Measurements from ENCODE around the gene SPC24.
"Not testable (repeated sequence)": the region's sequence is repeated elsewhere in the genome, so short reads cannot be mapped to it uniquely, and the experiment has no call there.

The SPC24 gene

GRCh38 chr19:11191934-11192333 is 36.4 kb upstream of the SPC24 start:
- DNase-seq, result no peak

- no peak for DNase-seq
These were observed 35.7 kb upstream of the SPC24 start for GRCh38 chr19:11191273-11191755.

- no peak for DNase-seq
These were observed 34.9 kb upstream of the SPC24 start for GRCh38 chr19:11190501-11190900.

GRCh38 chr19:11187441-11187840 is 31.9 kb upstream of the SPC24 start:
- DNase-seq, result no peak

DNA sequence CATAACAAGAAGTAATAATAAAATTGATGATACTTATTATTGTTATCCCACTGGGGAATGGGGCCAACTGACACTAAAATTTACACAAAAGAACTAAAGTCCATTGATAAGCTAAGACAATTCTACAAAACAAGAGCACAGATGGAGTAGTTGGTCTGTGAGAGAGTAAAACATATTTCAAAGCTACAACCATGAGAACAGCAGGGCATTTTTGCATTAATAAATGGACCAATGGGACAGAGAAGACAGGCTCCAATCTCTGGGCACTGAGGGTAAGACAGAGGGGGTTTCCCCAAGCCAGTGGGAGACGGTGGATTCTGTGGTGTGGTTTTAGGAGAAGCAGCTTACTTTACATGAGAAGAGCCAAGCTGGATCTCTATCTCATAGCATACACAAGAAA is 27.4 kb upstream of the SPC24 start:
- no peak for DNase-seq

- no peak for DNase-seq
These were observed 25.9 kb upstream of the SPC24 start for GRCh38 chr19:11181488-11181887.

DNA sequence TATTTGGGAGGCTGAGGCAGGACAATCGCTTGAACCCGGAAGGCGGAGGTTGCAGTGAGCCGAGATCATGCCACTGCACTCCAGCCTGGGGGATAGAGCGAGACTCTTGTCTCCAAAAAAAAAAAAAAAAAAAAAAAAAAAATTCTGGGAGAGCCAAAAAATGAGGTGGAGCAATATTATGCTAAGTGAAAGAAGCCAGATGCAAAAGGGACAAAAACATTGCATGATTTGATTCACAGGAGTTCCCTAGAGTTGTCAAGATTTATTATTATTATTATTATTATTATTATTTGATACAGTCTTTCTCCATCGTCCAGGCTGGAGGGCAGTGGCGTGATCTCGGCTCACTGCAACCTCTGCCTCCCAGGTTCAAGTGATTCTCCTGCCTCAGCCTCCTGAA is 25.4 kb upstream of the SPC24 start:
- not testable (repeated sequence) for DNase-seq

GRCh38 chr19:11180346-11180745 is 24.8 kb upstream of the SPC24 start:
- DNase-seq, result no peak

DNA sequence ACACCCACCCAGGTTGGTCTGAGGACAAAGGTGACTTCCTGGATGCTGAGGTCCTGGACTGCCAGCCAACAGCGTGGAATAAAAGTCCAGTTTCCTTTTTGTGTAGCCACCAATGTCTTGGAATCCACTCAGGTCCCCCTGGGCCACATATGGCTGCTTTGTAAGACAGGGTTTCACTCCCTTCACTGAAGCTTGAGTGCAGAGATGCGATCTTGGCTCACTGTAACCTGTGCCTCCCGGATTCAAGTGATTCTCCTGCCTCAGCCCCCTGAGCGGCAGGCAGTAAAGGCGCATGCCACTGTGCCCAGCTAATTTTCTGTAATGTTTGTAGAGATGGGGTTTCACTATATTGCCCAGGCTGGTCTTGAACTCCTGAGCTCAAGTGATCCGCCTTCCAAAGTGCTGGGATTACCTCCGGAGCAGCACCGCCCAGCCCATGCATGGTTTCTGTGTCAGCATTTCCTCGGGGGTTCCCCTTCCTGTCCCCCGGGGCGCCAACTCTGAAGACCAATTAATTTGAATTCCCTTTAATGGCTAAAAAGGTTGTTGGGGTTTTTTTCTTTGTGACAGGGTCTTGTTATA is 24.2 kb upstream of the SPC24 start:
- no peak for DNase-seq

GRCh38 chr19:11179145-11179465 is 23.5 kb upstream of the SPC24 start:
- DNase-seq, result not testable (repeated sequence)

DNA sequence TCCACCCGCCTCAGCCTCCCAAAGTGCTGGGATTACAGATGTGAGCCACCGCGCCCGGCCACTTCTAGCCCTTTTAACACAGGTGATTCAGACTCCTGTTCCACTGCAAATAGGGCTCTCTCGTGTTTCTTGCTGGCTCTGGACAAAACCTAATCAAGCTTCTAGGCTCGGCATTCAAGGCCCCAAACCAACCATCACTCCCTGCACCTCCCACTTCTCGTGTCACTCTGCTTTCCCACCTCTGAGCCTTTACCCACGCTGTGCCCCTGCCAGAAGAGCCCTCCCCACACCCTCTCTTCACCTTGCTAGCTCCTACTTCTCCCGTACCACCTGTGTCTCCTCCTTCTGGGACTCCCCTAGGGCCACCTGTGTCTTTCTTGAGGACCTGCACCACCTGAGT is 22.0 kb upstream of the SPC24 start:
- DNase-seq, result no peak

GRCh38 chr19:11176466-11177193 is 21.0 kb upstream of the SPC24 start:
- no peak for DNase-seq

- DNase-seq, result no peak
These were observed 20.3 kb upstream of the SPC24 start for GRCh38 chr19:11175920-11176319.

DNA sequence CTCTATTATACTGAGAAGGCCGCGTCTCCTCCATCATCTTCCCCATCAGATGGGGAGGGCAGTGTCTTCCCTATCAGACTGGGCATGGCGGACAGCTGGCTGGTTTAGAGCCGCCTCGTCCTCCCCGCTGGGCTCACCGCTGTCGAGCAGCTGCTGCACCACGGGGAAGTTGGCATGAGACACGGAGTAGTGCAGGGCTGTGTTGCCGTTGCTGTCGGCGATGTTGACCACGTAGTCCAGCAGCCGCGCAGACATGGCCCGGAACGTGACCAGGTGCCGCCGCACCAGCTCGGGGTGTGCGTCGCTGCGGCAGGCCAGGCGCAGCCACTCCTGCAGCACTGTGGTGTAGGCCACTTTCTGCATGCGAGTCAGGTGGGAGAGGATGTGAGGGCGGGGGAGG is 18.8 kb upstream of the SPC24 start:
- DNase-seq, result no peak

- DNase-seq, result no peak
These were observed 18.1 kb upstream of the SPC24 start for GRCh38 chr19:11173516-11174155.

DNA sequence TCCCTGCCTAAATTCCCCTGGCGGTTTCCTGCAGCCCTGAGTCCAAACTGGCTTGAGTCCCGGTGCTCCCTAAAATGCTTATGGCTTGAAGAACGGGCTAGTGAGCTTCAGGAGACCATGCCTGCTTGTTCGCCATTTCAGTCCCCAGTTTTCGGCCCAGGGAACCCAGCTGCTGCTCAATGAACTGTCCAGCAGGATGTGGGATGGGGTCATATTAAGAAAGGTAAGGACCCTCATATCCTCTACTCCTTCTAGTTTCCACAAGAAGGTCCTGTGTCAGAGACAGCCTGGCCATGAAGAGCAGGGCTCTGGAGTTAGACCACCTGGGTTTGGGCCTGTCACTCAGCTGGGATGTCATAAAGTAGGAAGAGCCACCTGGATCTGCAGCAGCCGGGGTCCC is 17.0 kb upstream of the SPC24 start:
- no peak for DNase-seq

DNA sequence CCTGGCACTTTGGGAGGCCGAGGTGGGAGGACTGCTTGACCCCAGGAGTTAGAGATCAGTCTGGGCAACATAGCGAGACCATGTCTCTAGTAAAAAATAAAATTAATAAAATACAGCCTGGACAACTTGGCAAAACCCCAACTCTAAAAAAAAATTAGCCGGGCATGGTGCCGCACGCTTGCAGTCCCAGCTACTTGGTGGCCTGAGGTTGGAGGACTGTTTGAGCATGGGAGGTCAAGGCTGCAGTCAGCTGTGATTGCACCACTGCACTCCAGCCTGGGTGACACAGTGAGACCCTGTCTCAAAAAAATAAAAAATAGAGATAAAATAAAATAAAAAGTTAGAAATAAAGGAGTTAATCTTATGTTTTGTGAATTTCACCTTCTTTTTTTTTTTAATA is 15.6 kb upstream of the SPC24 start:
- DNase-seq, result no peak

DNA sequence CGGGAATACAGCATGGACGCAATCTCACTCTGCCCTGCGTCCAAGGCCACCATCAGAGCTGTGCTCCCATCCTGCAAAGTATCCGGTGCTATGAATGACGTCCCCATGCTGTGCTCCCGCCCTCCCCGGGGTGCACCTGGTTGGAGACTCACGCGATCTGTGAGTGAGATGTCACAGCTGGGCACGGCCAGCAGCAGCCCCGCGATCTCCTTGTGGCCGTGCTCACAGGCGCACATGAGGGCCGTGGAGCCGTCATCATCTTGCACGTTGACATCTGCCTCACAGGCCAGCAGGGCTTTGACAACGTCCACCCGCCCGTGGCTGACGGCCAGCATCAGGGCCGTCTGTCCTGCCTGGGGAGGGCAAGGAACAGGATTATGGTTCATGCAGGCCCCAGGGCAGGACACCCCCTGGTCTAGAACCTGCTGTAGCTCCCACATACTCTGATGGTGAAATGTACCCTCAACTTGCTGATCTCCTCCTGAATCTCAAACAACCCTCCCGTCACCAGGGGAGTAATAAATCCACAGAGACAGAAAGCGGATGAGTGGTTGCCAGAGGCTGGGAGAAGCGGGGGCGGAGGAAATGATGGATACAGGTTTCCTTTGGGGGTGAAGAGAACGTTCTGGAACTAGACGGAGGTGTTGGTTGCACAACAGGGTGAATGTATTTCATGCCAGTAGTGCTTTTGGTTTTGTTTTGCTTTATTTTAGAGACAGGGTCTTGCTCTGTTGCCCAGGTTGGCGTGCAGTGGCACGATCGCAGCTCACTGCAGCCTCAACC is 14.5 kb upstream of the SPC24 start:
- no peak for DNase-seq

- no peak for DNase-seq
These were observed 13.0 kb upstream of the SPC24 start for GRCh38 chr19:11168568-11168967.

- DNase-seq, result no peak
These were observed 10.9 kb upstream of the SPC24 start for GRCh38 chr19:11166281-11167142.

DNA sequence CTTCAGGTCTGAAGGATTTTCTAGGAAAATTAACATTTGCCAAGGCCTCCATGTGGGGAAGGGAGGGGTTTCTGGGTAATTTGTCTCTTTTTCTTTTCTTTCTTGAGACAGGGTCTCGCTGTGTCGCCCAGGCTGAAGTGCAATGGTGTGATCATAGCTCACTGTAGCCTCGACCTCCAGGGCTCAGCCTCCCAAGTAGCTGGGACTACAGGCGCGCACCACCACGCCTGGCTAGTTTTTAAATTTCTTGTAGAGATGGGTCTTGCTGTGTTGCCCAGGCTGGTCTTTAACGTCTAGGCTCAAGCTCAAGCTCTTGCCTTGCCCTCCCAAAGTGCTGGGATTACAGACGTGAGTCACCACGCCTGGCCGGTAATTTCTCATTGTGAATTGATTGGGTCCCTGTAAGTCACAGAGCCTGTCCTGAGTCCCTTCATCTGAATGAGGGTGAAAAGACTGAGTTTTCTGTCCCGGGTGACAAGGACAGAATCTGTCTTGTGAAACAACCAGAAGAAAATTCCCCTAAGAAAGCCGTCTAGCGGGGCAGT is 10.0 kb upstream of the SPC24 start:
- DNase-seq, result no peak

- no peak for DNase-seq
These were observed 9.4 kb upstream of the SPC24 start for GRCh38 chr19:11164879-11165406.
